Measurements from ENCODE around the gene NFKB1.

NFKB1 gene

GRCh38 chr4:102625232-102625930, 124.2 kb downstream of the NFKB1 start:
- DNase-seq (ENCODE audit: low spot score) = peak; percentile 4

- DNase-seq (ENCODE audit: low spot score) = peak; percentile 4
Measured at GRCh38 chr4:102627831-102628523, 126.8 kb downstream of the NFKB1 start.

DNA sequence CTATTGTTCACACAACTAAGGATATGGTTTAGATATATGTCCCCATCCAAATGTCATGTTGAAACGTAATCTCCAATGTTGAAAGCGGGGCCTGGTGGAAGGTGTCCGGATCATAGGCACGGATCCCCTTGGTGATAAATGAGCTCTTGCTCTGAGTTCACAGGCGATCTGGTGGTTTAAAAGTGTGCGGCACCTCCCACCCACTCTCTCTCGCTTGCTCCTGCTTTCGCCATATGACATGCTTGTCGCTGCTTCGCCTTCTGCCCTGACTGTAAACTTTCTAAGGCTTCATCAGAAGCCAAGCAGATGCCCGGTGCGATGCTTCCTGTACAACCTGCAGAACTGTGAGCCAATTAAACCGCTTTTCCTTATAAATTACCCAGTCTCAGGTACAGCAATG, 128.5 kb downstream of the NFKB1 start:
- no peak for DNase-seq (ENCODE audit: low spot score)

DNA sequence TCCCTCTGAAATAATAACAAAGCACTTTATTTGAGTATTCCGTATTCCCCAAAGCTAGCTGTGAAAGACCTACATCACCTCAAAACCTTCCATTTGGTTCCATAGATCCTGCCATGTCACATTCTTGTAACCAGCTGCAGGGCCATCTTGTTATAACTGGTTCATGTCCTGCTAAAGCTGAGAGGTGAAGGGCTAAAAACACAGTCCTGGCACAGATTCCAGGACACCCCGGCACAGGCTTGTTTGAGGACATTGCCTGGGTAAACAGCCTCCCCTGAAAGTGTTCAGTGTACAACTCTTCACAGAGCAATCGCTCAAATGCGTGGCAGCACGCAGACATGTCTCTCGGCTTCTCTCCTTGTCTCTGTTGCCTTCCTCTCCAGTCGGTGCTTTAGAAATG, 130.5 kb downstream of the NFKB1 start:
- no peak for DNase-seq (ENCODE audit: low spot score)

DNA sequence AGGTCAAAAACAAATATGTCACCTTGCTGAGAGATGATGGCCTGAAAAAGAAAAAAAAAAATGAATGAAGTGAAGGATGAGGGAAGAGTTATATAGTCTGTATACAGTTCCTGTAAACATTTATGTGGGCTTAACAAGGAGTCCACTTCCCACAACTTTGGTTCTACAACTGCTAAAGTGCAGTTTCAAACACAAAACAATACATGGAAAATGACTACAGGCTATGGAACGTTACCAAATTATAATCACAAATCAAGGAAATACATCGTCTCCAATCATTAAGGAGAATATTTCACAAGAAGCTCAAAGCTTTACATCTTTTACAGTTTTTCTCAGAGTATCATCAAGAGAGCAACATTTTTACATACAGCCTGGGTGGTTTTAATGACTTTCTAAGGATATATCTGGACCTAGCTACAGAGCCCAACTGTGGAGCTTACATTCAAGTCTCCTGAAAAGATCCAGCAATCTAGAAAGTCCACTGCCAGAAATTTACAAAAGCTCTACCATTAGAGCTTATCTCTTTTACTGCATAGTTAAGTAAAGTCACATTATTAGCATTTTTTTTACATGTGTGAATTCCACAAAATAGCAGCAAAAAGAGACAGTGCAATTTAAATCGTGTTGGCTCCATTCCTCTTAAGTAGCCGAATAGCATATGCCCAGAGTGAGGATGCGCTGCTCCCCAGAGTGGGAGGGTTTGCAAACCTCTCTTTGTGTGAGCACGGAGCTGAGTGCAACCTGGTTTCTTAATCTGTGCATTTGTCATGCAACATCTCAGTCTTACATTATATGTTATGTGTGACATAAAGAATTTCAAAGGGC, 131.3 kb downstream of the NFKB1 start:
- no peak for DNase-seq (ENCODE audit: low spot score)

DNA sequence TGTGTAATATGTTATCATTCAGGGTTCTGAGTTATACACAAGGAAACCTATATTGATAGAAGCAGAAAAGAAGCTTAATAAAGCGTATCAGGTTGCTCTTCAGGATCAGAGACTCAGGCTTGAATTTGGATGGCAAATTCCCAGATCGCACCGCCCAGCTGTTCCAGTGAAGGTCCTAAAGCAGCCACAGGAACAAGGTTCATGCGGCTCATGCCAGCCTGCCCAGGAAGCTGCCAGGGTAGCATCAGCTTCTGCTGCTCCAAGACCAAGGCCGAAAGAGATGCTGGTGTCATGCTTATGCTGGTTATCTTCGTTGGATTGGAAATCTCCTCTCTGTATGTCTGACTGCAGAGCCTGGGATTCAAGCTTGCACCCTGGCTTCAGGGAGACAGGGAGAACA, 131.9 kb downstream of the NFKB1 start:
- no peak for DNase-seq (ENCODE audit: low spot score)

- DNase-seq (ENCODE audit: low spot score) = no peak
Measured at GRCh38 chr4:102637391-102637790, 136.2 kb downstream of the NFKB1 start.

- no peak for DNase-seq (ENCODE audit: low spot score)
Measured at GRCh38 chr4:102638621-102639020, 137.5 kb downstream of the NFKB1 start.

GRCh38 chr4:102639598-102639997, 138.4 kb downstream of the NFKB1 start:
- DNase-seq (ENCODE audit: low spot score) = no peak

- no peak for DNase-seq (ENCODE audit: low spot score)
Measured at GRCh38 chr4:102640669-102641068, 139.5 kb downstream of the NFKB1 start.

- no peak for DNase-seq (ENCODE audit: low spot score)
Measured at GRCh38 chr4:102641793-102642192, 140.6 kb downstream of the NFKB1 start.

DNA sequence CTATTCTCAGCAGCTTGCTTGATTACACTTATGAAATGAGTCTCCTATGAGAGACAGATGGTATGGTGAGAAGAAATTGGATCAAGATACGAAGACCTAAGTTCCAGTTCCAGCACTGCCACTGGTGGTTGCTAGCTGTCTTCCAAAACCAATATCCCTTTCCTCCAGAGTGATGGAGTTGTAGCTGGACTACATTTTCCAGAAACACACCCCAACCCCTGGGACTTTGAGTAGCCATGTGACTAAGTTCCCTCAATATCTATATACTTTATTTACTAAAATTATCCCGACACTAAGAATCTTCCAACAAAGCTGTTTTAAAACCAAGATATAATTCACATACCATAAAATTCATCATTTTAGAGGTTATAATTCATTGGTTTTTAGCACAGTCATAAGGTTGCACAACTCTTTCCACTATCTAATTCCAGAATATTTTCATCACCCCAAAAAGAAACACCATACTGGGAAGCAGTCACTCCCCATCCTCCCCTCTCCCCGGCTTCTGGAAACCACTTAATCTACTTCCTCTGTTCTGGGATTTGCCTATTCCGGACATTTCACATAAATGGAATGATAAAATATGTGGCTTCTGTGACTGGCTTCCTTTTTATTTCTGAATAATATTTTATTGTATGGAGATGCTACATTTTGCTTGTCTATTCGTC, 141.6 kb downstream of the NFKB1 start:
- DNase-seq (ENCODE audit: low spot score) = no peak

DNA sequence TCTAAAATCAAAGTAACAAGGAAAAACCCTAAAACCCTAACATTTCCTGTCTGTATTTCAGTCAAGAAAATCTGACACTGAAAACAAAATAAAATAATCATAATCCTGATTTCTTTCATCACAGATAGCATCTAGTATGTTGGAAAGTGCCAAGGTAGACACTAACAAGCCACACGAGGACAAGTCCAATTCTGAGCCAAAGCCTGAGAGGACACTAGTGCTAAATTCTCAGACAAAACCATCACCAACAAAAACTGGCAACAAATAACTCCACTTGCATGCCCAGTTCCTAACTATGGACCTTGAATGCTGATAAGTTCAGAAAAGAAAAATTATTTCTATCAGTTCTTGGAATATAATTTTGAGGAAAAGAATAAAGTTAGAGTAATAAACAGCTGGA, 146.0 kb downstream of the NFKB1 start:
- no peak for DNase-seq (ENCODE audit: low spot score)

DNA sequence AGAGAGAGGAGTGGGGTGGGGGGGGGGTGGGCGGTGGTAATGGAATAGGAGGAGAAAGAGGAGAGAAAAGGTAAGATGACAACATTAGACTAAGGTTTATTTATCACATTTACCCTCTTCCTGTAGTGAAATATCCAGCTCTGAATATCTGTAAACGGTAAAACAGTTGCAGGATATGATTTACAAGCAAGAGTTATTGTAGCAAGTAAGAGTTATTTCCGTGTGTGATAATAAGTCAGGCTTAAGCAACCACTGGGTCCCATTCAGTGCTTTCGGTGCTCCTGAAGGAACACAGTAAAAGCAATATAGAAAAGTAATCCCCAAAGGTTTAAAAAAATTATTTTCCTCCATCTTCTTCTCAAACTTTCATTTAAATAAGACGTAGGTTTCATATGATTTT, 156.0 kb downstream of the NFKB1 start:
- DNase-seq (ENCODE audit: low spot score) = no peak

DNA sequence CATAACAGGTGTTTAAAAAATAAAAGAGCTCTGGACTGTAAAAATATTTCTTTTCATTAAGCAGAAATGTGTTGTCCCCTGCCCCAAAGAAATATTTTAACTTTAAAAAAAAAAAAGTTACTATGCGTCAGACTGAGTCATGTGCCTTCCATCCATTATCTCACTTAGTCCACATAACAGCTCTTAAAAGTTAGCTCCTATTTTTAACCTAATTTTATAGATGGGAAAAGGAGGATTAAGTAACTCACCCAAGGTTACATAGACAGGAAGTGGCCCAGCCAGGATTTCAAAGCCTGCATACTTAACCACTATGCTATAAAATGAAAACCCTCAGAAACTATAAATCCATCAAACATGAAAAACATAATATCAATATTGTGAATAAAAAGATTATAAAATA, 161.9 kb downstream of the NFKB1 start:
- DNase-seq (ENCODE audit: low spot score) = no peak

- no peak for DNase-seq (ENCODE audit: low spot score)
Measured at GRCh38 chr4:102665527-102665926, 164.4 kb downstream of the NFKB1 start.

Measured in SW480 (cell line).